Measurements from ENCODE around the gene EBF3.

Gene EBF3

GRCh38 chr10:129909531-129910256 is 54.4 kb downstream of the EBF3 start:
- DNase-seq: no peak

GRCh38 chr10:129909080-129909479 is 55.0 kb downstream of the EBF3 start:
- no peak for DNase-seq

GRCh38 chr10:129908406-129908805 is 55.7 kb downstream of the EBF3 start:
- no peak for DNase-seq

GRCh38 chr10:129905553-129905952 is 58.5 kb downstream of the EBF3 start:
- DNase-seq: no peak

- no peak for DNase-seq
Measured at GRCh38 chr10:129904323-129904722, 59.8 kb downstream of the EBF3 start.

- DNase-seq: no peak
Measured at GRCh38 chr10:129901389-129902006, 62.6 kb downstream of the EBF3 start.

GRCh38 chr10:129900825-129901224 is 63.2 kb downstream of the EBF3 start:
- DNase-seq: no peak

GRCh38 chr10:129899276-129900130 is 64.6 kb downstream of the EBF3 start:
- DNase-seq: no peak

- no peak for DNase-seq
Measured at GRCh38 chr10:129898706-129899268, 65.3 kb downstream of the EBF3 start.

GRCh38 chr10:129897871-129898626 is 66.0 kb downstream of the EBF3 start:
- DNase-seq: no peak

- no peak for DNase-seq
Measured at GRCh38 chr10:129896860-129897200, 67.2 kb downstream of the EBF3 start.

- DNase-seq: no peak
Measured at GRCh38 chr10:129896136-129896859, 67.8 kb downstream of the EBF3 start.

GRCh38 chr10:129895811-129896135 is 68.3 kb downstream of the EBF3 start:
- DNase-seq: no peak

- DNase-seq: no peak
Measured at GRCh38 chr10:129894698-129895097, 69.4 kb downstream of the EBF3 start.

- DNase-seq: no peak
Measured at GRCh38 chr10:129893104-129894089, 70.7 kb downstream of the EBF3 start.

GRCh38 chr10:129892548-129893052 is 71.5 kb downstream of the EBF3 start:
- DNase-seq: no peak

GRCh38 chr10:129891806-129892205 is 72.3 kb downstream of the EBF3 start:
- DNase-seq: no peak

- DNase-seq: no peak
Measured at GRCh38 chr10:129890170-129890569, 73.9 kb downstream of the EBF3 start.

- no peak for DNase-seq
Measured at GRCh38 chr10:129888784-129889616, 75.1 kb downstream of the EBF3 start.
